ENCODE measurements around the gene ADGB. TPM values are rescaled to one million over a fixed set of nuclear protein-coding genes. Genes with fewer than 3 reads are reported as not detected.

Gene ADGB
- total and polyA plus RNA-seq, 8 donors, result not detected

DNA sequence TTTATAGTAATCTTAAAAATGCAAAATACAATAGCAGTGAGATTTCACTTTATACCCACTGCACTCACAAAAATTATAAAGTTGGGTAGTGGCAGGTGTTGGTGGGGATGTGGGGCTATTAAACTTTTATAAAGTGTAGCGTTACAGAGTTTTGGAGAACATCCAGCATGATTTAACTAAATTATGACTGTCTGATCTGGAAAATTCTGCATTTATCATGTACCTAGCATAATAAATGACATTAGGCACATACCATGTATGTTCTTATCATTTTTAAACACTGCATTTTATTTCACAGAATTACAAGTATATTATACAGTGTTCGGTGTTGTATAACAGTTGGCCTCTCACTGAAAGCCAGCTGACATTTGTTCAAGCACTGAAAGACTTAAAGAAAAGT lies 169.9 kb downstream of the ADGB start:
- H3K27ac ChIP-seq, result no peak overlapping the region
- FAIRE-seq (no peak), ATAC-seq (no peak), DNase-seq (no peak)
- no peaks in the 10 kb centered on the region for H3K27me3 ChIP-seq
- 69% methylated on average over 2 of the region's 2 CpGs for WGBS, 2 donors
- H3K36me3 ChIP-seq, result no peaks in the 10 kb centered on the region
- no peak overlapping the region for H3K4me3 ChIP-seq
- intact Hi-C loops (cut with DNase I), result no loop called here
- no peaks in the 10 kb centered on the region for H3K4me1 ChIP-seq
- TF ChIP-seq, protein P1, sequence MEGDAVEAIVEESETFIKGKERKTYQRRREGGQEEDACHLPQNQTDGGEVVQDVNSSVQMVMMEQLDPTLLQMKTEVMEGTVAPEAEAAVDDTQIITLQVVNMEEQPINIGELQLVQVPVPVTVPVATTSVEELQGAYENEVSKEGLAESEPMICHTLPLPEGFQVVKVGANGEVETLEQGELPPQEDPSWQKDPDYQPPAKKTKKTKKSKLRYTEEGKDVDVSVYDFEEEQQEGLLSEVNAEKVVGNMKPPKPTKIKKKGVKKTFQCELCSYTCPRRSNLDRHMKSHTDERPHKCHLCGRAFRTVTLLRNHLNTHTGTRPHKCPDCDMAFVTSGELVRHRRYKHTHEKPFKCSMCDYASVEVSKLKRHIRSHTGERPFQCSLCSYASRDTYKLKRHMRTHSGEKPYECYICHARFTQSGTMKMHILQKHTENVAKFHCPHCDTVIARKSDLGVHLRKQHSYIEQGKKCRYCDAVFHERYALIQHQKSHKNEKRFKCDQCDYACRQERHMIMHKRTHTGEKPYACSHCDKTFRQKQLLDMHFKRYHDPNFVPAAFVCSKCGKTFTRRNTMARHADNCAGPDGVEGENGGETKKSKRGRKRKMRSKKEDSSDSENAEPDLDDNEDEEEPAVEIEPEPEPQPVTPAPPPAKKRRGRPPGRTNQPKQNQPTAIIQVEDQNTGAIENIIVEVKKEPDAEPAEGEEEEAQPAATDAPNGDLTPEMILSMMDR (IDR thresholded peaks at IDR 0.05), result no peak
- H3K9me3 ChIP-seq, result no peaks in the 10 kb centered on the region

- FAIRE-seq, result no peak
- no peak overlapping the region for H3K27ac ChIP-seq
- no peaks in the 10 kb centered on the region for H3K9me3 ChIP-seq
- DNase-seq, result no peak
- H3K27me3 ChIP-seq, result no peaks in the 10 kb centered on the region
- no peaks in the 10 kb centered on the region for H3K36me3 ChIP-seq
- WGBS, 2 donors, result 76 to 89% methylated on average over 13 of the region's 13 CpGs
- intact Hi-C loops (cut with DNase I), result no loop called here
- peak in 1 of 4 donors; percentile 40 for ATAC-seq
- no peak overlapping the region for H3K4me3 ChIP-seq
- no peaks in the 10 kb centered on the region for H3K4me1 ChIP-seq
- TF ChIP-seq, protein P1 (IDR thresholded peaks at IDR 0.05), result no peak
These were observed 171.6 kb downstream of the ADGB start for GRCh38 chr6:146770275-146770964.

DNA sequence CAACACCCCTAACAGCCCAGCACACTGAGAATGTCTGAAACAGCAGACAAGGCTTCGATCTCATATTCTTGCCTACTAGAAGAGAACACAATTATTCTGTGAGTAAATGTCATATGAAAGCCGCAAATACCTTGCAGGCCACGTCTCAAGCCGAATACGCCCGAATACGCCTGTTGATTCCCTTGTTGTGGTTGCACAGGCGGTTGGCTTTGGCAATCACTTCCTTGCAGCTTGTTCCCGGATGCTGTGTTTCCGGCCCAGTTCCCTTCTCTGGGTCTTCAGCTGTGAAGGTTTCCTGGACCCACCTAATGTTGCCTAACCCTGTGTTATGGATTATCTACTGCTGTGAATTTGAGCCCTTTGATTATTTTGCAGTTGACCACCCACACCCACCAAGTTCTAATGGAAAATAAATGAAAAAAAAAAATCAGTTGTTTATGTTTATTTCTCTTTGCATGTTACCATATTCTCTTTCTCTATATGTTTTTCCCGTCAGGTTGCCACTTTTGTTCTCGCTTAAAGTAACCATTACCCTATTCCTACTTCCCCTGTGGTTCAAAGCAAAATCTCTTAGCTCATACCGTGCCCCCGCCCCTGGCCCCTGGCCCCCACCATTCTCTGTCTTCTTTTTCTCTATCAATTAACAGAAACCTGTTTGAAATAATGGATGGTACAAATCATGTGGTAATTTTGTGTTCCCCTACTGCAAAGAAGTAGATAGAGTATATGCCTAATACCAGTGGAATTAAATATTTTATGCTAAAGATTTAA lies 172.4 kb downstream of the ADGB start:
- H3K4me1 ChIP-seq, result no peaks in the 10 kb centered on the region
- TF ChIP-seq, protein P1 (IDR thresholded peaks at IDR 0.05), result no peak
- WGBS, 2 donors, result 72 to 87% methylated on average over 14 of the region's 14 CpGs
- H3K9me3 ChIP-seq, result no peaks in the 10 kb centered on the region
- DNase-seq, result no peak
- no peaks in the 10 kb centered on the region for H3K27me3 ChIP-seq
- no peak overlapping the region for H3K4me3 ChIP-seq
- intact Hi-C loops (cut with DNase I), result no loop called here
- peak in 1 of 4 donors; percentile 69 for ATAC-seq
- FAIRE-seq, result no peak
- no peak overlapping the region for H3K27ac ChIP-seq
- no peaks in the 10 kb centered on the region for H3K36me3 ChIP-seq

- Histone ChIP-seq H3K36me3 (no peaks in the 10 kb centered on the region), H3K27me3 (no peaks in the 10 kb centered on the region), H3K4me3 (no peak overlapping the region), H3K9me3 (no peaks in the 10 kb centered on the region), H3K27ac (no peak overlapping the region), H3K4me1 (no peaks in the 10 kb centered on the region)
- FAIRE-seq, result no peak
- no peak for DNase-seq
- intact Hi-C loops (cut with DNase I), result no loop called here
- ATAC-seq, result no peak
- TF ChIP-seq, protein P1 (IDR thresholded peaks at IDR 0.05), result no peak
These were observed 176.4 kb downstream of the ADGB start for GRCh38 chr6:146775220-146775619.

GRCh38 chr6:146781836-146782235 lies 183.1 kb downstream of the ADGB start:
- Histone ChIP-seq H3K4me3 (no peak overlapping the region), H3K27ac (no peak overlapping the region), H3K27me3 (peaks cover 0 to 3% (median 0%) of the 10 kb centered on the region in 4 donors), H3K9me3 (no peaks in the 10 kb centered on the region), H3K36me3 (no peaks in the 10 kb centered on the region), H3K4me1 (no peaks in the 10 kb centered on the region)
- DNase-seq (no peak), ATAC-seq (no peak), FAIRE-seq (no peak)
- intact Hi-C loops (cut with DNase I), result no loop called here
- TF ChIP-seq, protein P1 (IDR thresholded peaks at IDR 0.05), result no peak
- 63 to 72% methylated on average over 3 of the region's 3 CpGs for WGBS, 2 donors
